ENCODE measurements around the gene RASSF7.

Gene RASSF7

GRCh38 chr11:612961-613300 lies 52.2 kb downstream of the RASSF7 start:
- ATAC-seq (replicated peaks) (no peak), DNase-seq (no peak)
- Mint-ChIP-seq H3K9me3 (no peaks in the 10 kb centered on the region), H3K4me1 (ENCODE audit: low read depth in 2 of 2) (peaks cover 6 to 21% of the 10 kb centered on the region in 2 donors), H3K27me3 (no peaks in the 10 kb centered on the region), H3K27ac (peak overlapping the region; percentile 22 to 90), H3K4me3 (no peak overlapping the region), H3K36me3 (ENCODE audit: insufficient read depth) (peaks cover 73% of the 10 kb centered on the region)

GRCh38 chr11:613369-613968 lies 52.7 kb downstream of the RASSF7 start:
- ATAC-seq (replicated peaks) = peak; percentile 47
- Mint-ChIP-seq H3K36me3 (ENCODE audit: insufficient read depth) (peaks cover 75% of the 10 kb centered on the region), H3K4me1 (ENCODE audit: low read depth in 2 of 2) (peaks cover 6 to 21% of the 10 kb centered on the region in 2 donors), H3K27ac (peak overlapping the region in 1 of 2 donors; percentile 90), H3K4me3 (peak overlapping the region in 1 of 2 donors; percentile 69), H3K27me3 (no peaks in the 10 kb centered on the region), H3K9me3 (no peaks in the 10 kb centered on the region)
- peak; percentile 50 to 80 (median 68) for DNase-seq

Data from effector memory CD8-positive, alpha-beta T cell (primary cell).